ENCODE data around the gene TSPAN16. TPM values are rescaled to one million over a fixed set of nuclear protein-coding genes. Genes with fewer than 3 reads are reported as not detected.

The TSPAN16 gene
- total RNA-seq, 1 experiment from 2014 or later = not detected

DNA sequence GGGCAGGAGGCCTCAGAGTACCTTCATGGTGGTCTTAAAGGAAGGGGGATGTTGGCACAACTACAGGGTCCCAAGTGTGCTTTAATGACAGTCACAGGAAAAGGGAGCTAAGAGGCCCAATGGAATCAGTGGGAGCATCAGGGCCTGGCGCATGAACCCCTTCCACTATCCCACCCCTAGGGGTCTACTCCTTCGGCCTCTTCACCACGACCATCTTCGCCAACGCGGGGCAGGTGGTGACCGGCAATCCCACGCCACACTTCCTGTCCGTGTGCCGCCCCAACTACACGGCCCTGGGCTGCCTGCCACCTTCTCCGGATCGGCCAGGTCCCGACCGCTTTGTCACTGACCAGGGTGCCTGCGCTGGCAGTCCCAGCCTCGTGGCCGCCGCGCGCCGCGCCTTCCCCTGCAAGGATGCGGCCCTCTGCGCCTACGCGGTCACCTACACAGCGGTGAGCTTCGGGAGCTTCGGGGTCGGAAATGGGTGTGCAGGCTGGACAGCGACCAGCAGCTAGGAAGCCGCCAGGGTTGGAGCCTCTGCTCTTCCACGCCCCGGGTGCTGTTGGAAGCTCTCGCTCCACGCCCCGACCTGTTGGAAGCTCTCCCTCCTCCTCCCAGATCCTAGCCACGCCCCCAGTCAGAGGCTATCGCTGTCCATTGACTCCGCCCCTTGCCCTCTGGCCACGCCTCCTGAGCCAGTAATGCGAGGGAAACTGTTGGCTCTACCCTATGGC lies 65.2 kb downstream of the TSPAN16 start:
- Histone ChIP-seq H3K36me3 (ENCODE audit: low read depth) (peaks cover 11% of the 10 kb centered on the region; the same call in 1 of the 2 replicates), H3F3A (ENCODE audit: insufficient read depth, low read depth) (peaks cover 32% of the 10 kb centered on the region; the same call in 1 of the 2 replicates), H3K9me3 (ENCODE audit: insufficient read depth, low read depth) (no peaks in the 10 kb centered on the region), H3K27me3 (ENCODE audit: insufficient read depth, low read depth) (no peaks in the 10 kb centered on the region), H3K9me2 (ENCODE audit: insufficient read depth) (no peaks in the 10 kb centered on the region), H3K4me2 (no peak overlapping the region), H4K20me1 (ENCODE audit: insufficient read depth) (peaks cover 2% of the 10 kb centered on the region; the same call in 1 of the 2 replicates), H2AFZ (no peak overlapping the region), H3K27ac (no peak overlapping the region), H3K4me3 (no peak overlapping the region), H3K4me1 (replicated peaks; ENCODE audit: insufficient read depth) (peaks cover 15% of the 10 kb centered on the region), H3K79me2 (ENCODE audit: low read depth) (peaks cover 1% of the 10 kb centered on the region; the same call in 1 of the 2 replicates)
- intact Hi-C loops (cut with micrococcal nuclease; ENCODE audit: unreplicated experiment) = no loop called here
- DNase-seq = no peak
- CTCF ChIA-PET = no interaction called here
- TF ChIP-seq CTCF (conservative IDR thresholded peaks at IDR 0.05) = no peak
- no peak for TF ChIP-seq EZH2 (IDR thresholded peaks at IDR 0.05; ENCODE audit: low read depth)
- POLR2A ChIA-PET (ENCODE audit: unreplicated experiment) = interaction anchor here (0.6 kb wide), 1 partner anchor 709 kb away, joined by 5 read pairs; no protein-coding TSS in a partner anchor
- no TSS peak for BruUV-seq (replicated peaks)

- TF ChIP-seq EZH2 (IDR thresholded peaks at IDR 0.05; ENCODE audit: low read depth) = no peak
- TF ChIP-seq CTCF (conservative IDR thresholded peaks at IDR 0.05) = no peak
- no peak overlapping the region for H3K4me3 ChIP-seq
- H3K27ac ChIP-seq = no peak overlapping the region
- no peak overlapping the region for H2AFZ ChIP-seq
- H3K4me1 ChIP-seq (replicated peaks; ENCODE audit: insufficient read depth) = peaks cover 13% of the 10 kb centered on the region
- no peaks in the 10 kb centered on the region for H3K9me3 ChIP-seq (ENCODE audit: insufficient read depth, low read depth)
- H3K79me2 ChIP-seq (ENCODE audit: low read depth) = no peaks in the 10 kb centered on the region
- ChIA-PET CTCF (no interaction called here), POLR2A (ENCODE audit: unreplicated experiment) (no interaction called here)
- H3K4me2 ChIP-seq = no peak overlapping the region
- H3K9me2 ChIP-seq (ENCODE audit: insufficient read depth) = no peaks in the 10 kb centered on the region
- intact Hi-C loops (cut with micrococcal nuclease; ENCODE audit: unreplicated experiment) = no loop called here
- no peaks in the 10 kb centered on the region for H3K27me3 ChIP-seq (ENCODE audit: insufficient read depth, low read depth)
- peaks cover 32% of the 10 kb centered on the region; the same call in 1 of the 2 replicates for H3F3A ChIP-seq (ENCODE audit: insufficient read depth, low read depth)
- no TSS peak for BruUV-seq (replicated peaks)
- H4K20me1 ChIP-seq (ENCODE audit: insufficient read depth) = no peaks in the 10 kb centered on the region; the same call in 1 of the 2 replicates
- no peak for DNase-seq
- H3K36me3 ChIP-seq (ENCODE audit: low read depth) = peaks cover 11% of the 10 kb centered on the region; the same call in 1 of the 2 replicates
These were observed 66.1 kb downstream of the TSPAN16 start for GRCh38 chr19:11361771-11362731.

GRCh38 chr19:11363881-11364280 lies 67.9 kb downstream of the TSPAN16 start:
- intact Hi-C loops (cut with micrococcal nuclease; ENCODE audit: unreplicated experiment) = no loop called here
- TF ChIP-seq CTCF (conservative IDR thresholded peaks at IDR 0.05) (no peak), EZH2 (IDR thresholded peaks at IDR 0.05; ENCODE audit: low read depth) (no peak)
- Histone ChIP-seq H3K36me3 (ENCODE audit: low read depth) (peaks cover 11% of the 10 kb centered on the region; the same call in 1 of the 2 replicates), H3K4me1 (replicated peaks; ENCODE audit: insufficient read depth) (peaks cover 12% of the 10 kb centered on the region), H4K20me1 (ENCODE audit: insufficient read depth) (no peaks in the 10 kb centered on the region; the same call in 1 of the 2 replicates), H3K27ac (no peak overlapping the region), H3K4me3 (no peak overlapping the region), H3K9me3 (ENCODE audit: insufficient read depth, low read depth) (no peaks in the 10 kb centered on the region), H3K79me2 (ENCODE audit: low read depth) (no peaks in the 10 kb centered on the region), H3K9me2 (ENCODE audit: insufficient read depth) (no peaks in the 10 kb centered on the region), H2AFZ (no peak overlapping the region), H3K27me3 (ENCODE audit: insufficient read depth, low read depth) (no peaks in the 10 kb centered on the region), H3F3A (ENCODE audit: insufficient read depth, low read depth) (peaks cover 22% of the 10 kb centered on the region; the same call in 1 of the 2 replicates), H3K4me2 (no peak overlapping the region)
- no peak for DNase-seq
- ChIA-PET POLR2A (ENCODE audit: unreplicated experiment) (no interaction called here), CTCF (no interaction called here)
- no TSS peak for BruUV-seq (replicated peaks)

Data from PC-9 (cell line).